ENCODE data around the gene TRIM33. TPM values are rescaled to one million over a fixed set of nuclear protein-coding genes. Genes with fewer than 3 reads are reported as not detected.

The TRIM33 gene
- total and polyA plus RNA-seq, 4 donors = 5.6 to 42.8 (median 30.4) TPM

- DNase-seq (no peak), ATAC-seq (ENCODE audit: low FRiP score) (no peak)
- no peaks in the 10 kb centered on the region for H3K36me3 ChIP-seq (ENCODE audit: control insufficient read depth in 1 of 2, insufficient read depth in 2 of 2, low read length in 1 of 2)
- H3K9me3 ChIP-seq (ENCODE audit: control insufficient read depth, low read length) = no peaks in the 10 kb centered on the region
- H3K27ac ChIP-seq (ENCODE audit: low read depth in 1 of 2, low read length in 2 of 2) = no peak overlapping the region
- H3K27me3 ChIP-seq (ENCODE audit: control insufficient read depth in 1 of 2, insufficient read depth in 2 of 2, low read length in 1 of 2) = no peaks in the 10 kb centered on the region
- intact Hi-C loops (cut with DNase I) = no loop called here
- H3K4me3 ChIP-seq (ENCODE audit: low read length in 2 of 2) = no peak overlapping the region
- H3K4me1 ChIP-seq (ENCODE audit: control insufficient read depth in 1 of 2, insufficient read depth in 2 of 2, low read length in 2 of 2) = no peaks in the 10 kb centered on the region
These were observed 13.9 kb upstream of the TRIM33 start for GRCh38 chr1:114524944-114525343.

GRCh38 chr1:114522264-114522575 lies 11.2 kb upstream of the TRIM33 start:
- H3K27ac ChIP-seq (ENCODE audit: low read depth in 1 of 2, low read length in 2 of 2) = no peak overlapping the region
- WGBS, 2 donors = 21 to 49% methylated on average over 2 of the region's 2 CpGs
- H3K27me3 ChIP-seq (ENCODE audit: control insufficient read depth in 1 of 2, insufficient read depth in 2 of 2, low read length in 1 of 2) = no peaks in the 10 kb centered on the region
- no peaks in the 10 kb centered on the region for H3K4me1 ChIP-seq (ENCODE audit: control insufficient read depth in 1 of 2, insufficient read depth in 2 of 2, low read length in 2 of 2)
- H3K9me3 ChIP-seq (ENCODE audit: control insufficient read depth, low read length) = no peaks in the 10 kb centered on the region
- no peak for ATAC-seq (ENCODE audit: low FRiP score)
- no peak for DNase-seq
- H3K36me3 ChIP-seq (ENCODE audit: control insufficient read depth in 1 of 2, insufficient read depth in 2 of 2, low read length in 1 of 2) = no peaks in the 10 kb centered on the region
- intact Hi-C loops (cut with DNase I) = no loop called here
- no peak overlapping the region for H3K4me3 ChIP-seq (ENCODE audit: low read length in 2 of 2)

GRCh38 chr1:114521396-114522263 lies 10.6 kb upstream of the TRIM33 start:
- no peaks in the 10 kb centered on the region for H3K27me3 ChIP-seq (ENCODE audit: control insufficient read depth in 1 of 2, insufficient read depth in 2 of 2, low read length in 1 of 2)
- intact Hi-C loops (cut with DNase I) = no loop called here
- H3K4me3 ChIP-seq (ENCODE audit: low read length in 2 of 2) = no peak overlapping the region
- WGBS, 2 donors = 85 to 90% methylated on average over 8 of the region's 8 CpGs
- no peak for ATAC-seq (ENCODE audit: low FRiP score)
- H3K27ac ChIP-seq (ENCODE audit: low read depth in 1 of 2, low read length in 2 of 2) = no peak overlapping the region
- H3K36me3 ChIP-seq (ENCODE audit: control insufficient read depth in 1 of 2, insufficient read depth in 2 of 2, low read length in 1 of 2) = no peaks in the 10 kb centered on the region
- no peaks in the 10 kb centered on the region for H3K9me3 ChIP-seq (ENCODE audit: control insufficient read depth, low read length)
- H3K4me1 ChIP-seq (ENCODE audit: control insufficient read depth in 1 of 2, insufficient read depth in 2 of 2, low read length in 2 of 2) = no peaks in the 10 kb centered on the region
- DNase-seq = no peak

GRCh38 chr1:114517348-114517747 lies 6.3 kb upstream of the TRIM33 start:
- intact Hi-C loops (cut with DNase I) = loop anchor here in 1 of 2 donors (10.0 kb wide), 1 partner anchor 73 kb away; no protein-coding TSS in a partner anchor
- Histone ChIP-seq H3K9me3 (ENCODE audit: control insufficient read depth, low read length) (no peaks in the 10 kb centered on the region), H3K4me3 (ENCODE audit: low read length in 2 of 2) (no peak overlapping the region), H3K36me3 (ENCODE audit: control insufficient read depth in 1 of 2, insufficient read depth in 2 of 2, low read length in 1 of 2) (no peaks in the 10 kb centered on the region), H3K27me3 (ENCODE audit: control insufficient read depth in 1 of 2, insufficient read depth in 2 of 2, low read length in 1 of 2) (no peaks in the 10 kb centered on the region), H3K4me1 (ENCODE audit: control insufficient read depth in 1 of 2, insufficient read depth in 2 of 2, low read length in 2 of 2) (no peaks in the 10 kb centered on the region), H3K27ac (ENCODE audit: low read depth in 1 of 2, low read length in 2 of 2) (no peak overlapping the region)
- no peak for ATAC-seq (ENCODE audit: low FRiP score)
- DNase-seq = no peak
- 47 to 70% methylated on average over 2 of the region's 2 CpGs for WGBS, 2 donors

- ATAC-seq (ENCODE audit: low FRiP score) (no peak), DNase-seq (no peak)
- Histone ChIP-seq H3K4me3 (ENCODE audit: low read length in 2 of 2) (no peak overlapping the region), H3K27ac (ENCODE audit: low read depth in 1 of 2, low read length in 2 of 2) (no peak overlapping the region), H3K36me3 (ENCODE audit: control insufficient read depth in 1 of 2, insufficient read depth in 2 of 2, low read length in 1 of 2) (no peaks in the 10 kb centered on the region), H3K27me3 (ENCODE audit: control insufficient read depth in 1 of 2, insufficient read depth in 2 of 2, low read length in 1 of 2) (no peaks in the 10 kb centered on the region), H3K9me3 (ENCODE audit: control insufficient read depth, low read length) (no peaks in the 10 kb centered on the region), H3K4me1 (ENCODE audit: control insufficient read depth in 1 of 2, insufficient read depth in 2 of 2, low read length in 2 of 2) (no peaks in the 10 kb centered on the region)
- intact Hi-C loops (cut with DNase I) = loop anchor here (5.0 to 10.0 kb wide), 2 partner anchors 68 to 70 kb away; partner anchors contain the start of gene BCAS2 (in 2 of the 2)
- WGBS, 2 donors = 90 to 91% methylated on average over 11 of the region's 11 CpGs
These were observed 1.7 kb upstream of the TRIM33 start for GRCh38 chr1:114512595-114513280.

- Histone ChIP-seq H3K4me3 (ENCODE audit: low read length in 2 of 2) (peak overlapping the region; percentile 55 to 73), H3K36me3 (ENCODE audit: control insufficient read depth in 1 of 2, insufficient read depth in 2 of 2, low read length in 1 of 2) (no peaks in the 10 kb centered on the region), H3K4me1 (ENCODE audit: control insufficient read depth in 1 of 2, insufficient read depth in 2 of 2, low read length in 2 of 2) (no peaks in the 10 kb centered on the region), H3K27ac (ENCODE audit: low read depth in 1 of 2, low read length in 2 of 2) (peak overlapping the region; percentile 31 to 34), H3K9me3 (ENCODE audit: control insufficient read depth, low read length) (no peaks in the 10 kb centered on the region), H3K27me3 (ENCODE audit: control insufficient read depth in 1 of 2, insufficient read depth in 2 of 2, low read length in 1 of 2) (no peaks in the 10 kb centered on the region)
- DNase-seq (peak; percentile 76 to 79), ATAC-seq (ENCODE audit: low FRiP score) (peak; percentile 77)
- WGBS, 2 donors = 0% methylated on average over 59 to 71 of the region's 71 CpGs
- intact Hi-C loops (cut with DNase I) = loop anchor here (2.0 to 10.0 kb wide), 4 partner anchors 66 to 164 kb away; partner anchors contain the start of gene BCAS2 (in 2 of the 2)
These were observed 550 bp downstream of the TRIM33 start for GRCh38 chr1:114510274-114511031.

- no peak overlapping the region for H3K27ac ChIP-seq (ENCODE audit: low read depth in 1 of 2, low read length in 2 of 2)
- intact Hi-C loops (cut with DNase I) = loop anchor here (2.0 to 10.0 kb wide), 4 partner anchors 65 to 163 kb away; partner anchors contain the start of gene BCAS2 (in 2 of the 2)
- ATAC-seq (ENCODE audit: low FRiP score) (no peak), DNase-seq (no peak)
- no peaks in the 10 kb centered on the region for H3K9me3 ChIP-seq (ENCODE audit: control insufficient read depth, low read length)
- no peaks in the 10 kb centered on the region for H3K36me3 ChIP-seq (ENCODE audit: control insufficient read depth in 1 of 2, insufficient read depth in 2 of 2, low read length in 1 of 2)
- peaks cover 0 to 5% of the 10 kb centered on the region in 2 donors for H3K4me1 ChIP-seq (ENCODE audit: control insufficient read depth in 1 of 2, insufficient read depth in 2 of 2, low read length in 2 of 2)
- H3K27me3 ChIP-seq (ENCODE audit: control insufficient read depth in 1 of 2, insufficient read depth in 2 of 2, low read length in 1 of 2) = no peaks in the 10 kb centered on the region
- peak overlapping the region; percentile 55 to 73 for H3K4me3 ChIP-seq (ENCODE audit: low read length in 2 of 2)
- WGBS, 2 donors = 2% methylated on average over 9 of the region's 9 CpGs
These were observed 1.3 kb downstream of the TRIM33 start for GRCh38 chr1:114509596-114510273.

- intact Hi-C loops (cut with DNase I) = no loop called here
- ATAC-seq (ENCODE audit: low FRiP score) (no peak), DNase-seq (no peak)
- WGBS, 2 donors = 33 to 40% methylated on average over 2 of the region's 2 CpGs
- Histone ChIP-seq H3K27me3 (ENCODE audit: control insufficient read depth in 1 of 2, insufficient read depth in 2 of 2, low read length in 1 of 2) (no peaks in the 10 kb centered on the region), H3K4me1 (ENCODE audit: control insufficient read depth in 1 of 2, insufficient read depth in 2 of 2, low read length in 2 of 2) (peaks cover 0 to 5% of the 10 kb centered on the region in 2 donors), H3K4me3 (ENCODE audit: low read length in 2 of 2) (no peak overlapping the region), H3K36me3 (ENCODE audit: control insufficient read depth in 1 of 2, insufficient read depth in 2 of 2, low read length in 1 of 2) (no peaks in the 10 kb centered on the region), H3K9me3 (ENCODE audit: control insufficient read depth, low read length) (no peaks in the 10 kb centered on the region), H3K27ac (ENCODE audit: low read depth in 1 of 2, low read length in 2 of 2) (no peak overlapping the region)
These were observed 2.6 kb downstream of the TRIM33 start for GRCh38 chr1:114508386-114508898.

Measured in aorta (tissue), 5 donors.